GM12892 (cell line): ENCODE measurements around the gene PDZRN4.

Source experiments
- POLR2A ChIP-seq: IDR thresholded peaks from 2 replicates; pipeline ENCODE4 v1.6.1; 2011; ENCODE audit warnings: low read depth, low read length, control low read depth
- POLR2AphosphoS5 ChIP-seq: IDR thresholded peaks from 2 replicates; pipeline ENCODE4 v1.6.1; 2011; ENCODE audit warnings: low read depth, low read length, control low read depth

DNA sequence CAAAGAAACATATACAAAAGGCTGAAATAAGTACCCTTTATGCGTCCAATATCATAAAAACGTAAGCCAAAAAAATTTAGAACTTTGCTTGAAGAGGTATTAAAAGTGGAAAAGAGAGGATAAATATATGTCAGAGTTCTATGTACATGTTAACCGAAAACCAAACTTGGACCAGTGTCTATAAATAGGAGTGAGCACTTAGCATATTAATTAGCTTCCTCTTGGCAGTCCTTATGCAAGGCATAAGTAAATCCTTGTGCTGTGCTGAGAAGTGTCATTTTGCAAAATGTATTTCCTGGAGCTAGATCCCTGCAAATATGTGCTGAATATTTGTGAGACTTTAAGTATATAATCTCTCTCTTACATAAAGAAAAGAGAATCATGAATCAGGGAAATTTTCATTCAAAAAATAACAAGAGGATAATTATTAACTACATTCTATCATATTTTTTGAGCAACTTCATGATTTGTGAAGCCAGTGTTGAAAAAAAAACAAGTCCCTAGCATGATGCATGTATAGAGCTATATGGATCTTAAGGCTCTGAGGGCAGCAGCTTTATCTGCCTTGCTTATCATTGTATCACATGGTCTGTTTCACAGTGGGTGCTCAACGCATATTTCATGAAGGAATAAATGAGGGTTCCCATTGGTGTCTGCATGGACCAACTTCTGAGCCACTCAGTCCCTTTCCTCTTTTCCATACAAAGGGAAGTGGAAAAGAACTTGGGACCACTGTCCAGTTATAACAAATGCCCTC, 326.1 kb downstream of the PDZRN4 start:
- TF ChIP-seq POLR2A (no peak), POLR2AphosphoS5 (no peak)
